GM23248 (cell line): ENCODE measurements around the gene SEPTIN12.

ENCODE experiments used
- EZH2 ChIP-seq: fragments of 200-600 bp; sonication (generic); IDR thresholded peaks from 2 replicates; pipeline ENCODE4 v1.6.1; 2018; ENCODE audit warnings: antibody characterized with exemption, mild to moderate bottlenecking; ENCODE audit not compliant: insufficient read depth, poor library complexity, severe bottlenecking
- EZH2phosphoT487 ChIP-seq: fragments of 200-600 bp; sonication (generic); IDR thresholded peaks from 2 replicates; pipeline ENCODE4 v1.6.1; 2018; ENCODE audit warnings: antibody characterized with exemption, moderate library complexity, mild to moderate bottlenecking, low read depth; ENCODE audit not compliant: insufficient read depth

DNA sequence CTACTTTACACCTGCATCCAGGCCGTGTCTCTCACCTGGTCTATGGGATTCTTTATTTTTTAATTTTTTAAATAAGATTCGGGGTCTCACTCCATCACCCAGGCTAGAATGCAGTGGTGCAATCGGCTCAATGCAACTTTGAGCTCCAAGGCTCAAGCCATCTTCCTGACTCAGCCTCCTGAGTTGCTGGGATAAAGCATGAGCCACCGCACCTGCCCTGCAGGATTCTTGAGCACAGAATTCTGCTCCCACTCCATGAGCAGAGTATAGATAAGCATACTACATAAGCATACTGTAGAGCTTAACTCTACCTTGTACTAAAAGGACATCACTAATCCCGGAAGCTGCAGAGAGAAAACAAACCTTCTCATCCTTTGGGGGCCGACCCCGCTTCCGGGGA, 43.5 kb upstream of the SEPTIN12 start:
- TF ChIP-seq EZH2, result no peak
- no peak for TF ChIP-seq EZH2phosphoT487
